GM23248 (cell line): ENCODE results near the gene RPS19BP1. TPM values are rescaled to one million over a fixed set of nuclear protein-coding genes. Genes with fewer than 3 reads are reported as not detected.

Source experiments
- DNase-seq: peaks from one replicate; pipeline ENCODE4 v3.0.0-alpha.2; 2015
- H2AFZ ChIP-seq: fragments of 200-600 bp; sonication (generic); 2 replicates; pipeline ENCODE4 v1.6.1; 2016; ENCODE audit warnings: antibody characterized with exemption
- H3F3A ChIP-seq: fragments of 200-600 bp; sonication (generic); 2 replicates; pipeline ENCODE4 v1.6.1; 2016; ENCODE audit warnings: mild to moderate bottlenecking, antibody characterized with exemption, mixed run types; ENCODE audit not compliant: insufficient read depth
- H3K27ac ChIP-seq: fragments of 200-600 bp; sonication (generic); 2 replicates; pipeline ENCODE4 v1.5.1; 2016; ENCODE audit warnings: mild to moderate bottlenecking
- H3K27me3 ChIP-seq: fragments of 200-600 bp; sonication (generic); replicated peaks from 2 replicates; pipeline ENCODE4 v1.6.1; 2016; ENCODE audit warnings: mild to moderate bottlenecking; ENCODE audit not compliant: insufficient read depth
- H3K36me3 ChIP-seq: fragments of 200-600 bp; sonication (generic); 2 replicates; pipeline ENCODE4 v1.6.1; 2016; ENCODE audit warnings: low read depth, mild to moderate bottlenecking
- H3K4me1 ChIP-seq: fragments of 200-600 bp; sonication (generic); 2 replicates; pipeline ENCODE4 v1.6.1; 2016; ENCODE audit warnings: mild to moderate bottlenecking; ENCODE audit not compliant: insufficient read depth
- H3K4me2 ChIP-seq: fragments of 200-600 bp; sonication (generic); one replicate; pipeline ENCODE4 v1.6.1; 2016; ENCODE audit warnings: mild to moderate bottlenecking; ENCODE audit not compliant: unreplicated experiment
- H3K4me3 ChIP-seq: fragments of 200-600 bp; sonication (generic); 2 replicates; pipeline ENCODE4 v1.5.1; 2016; ENCODE audit warnings: mild to moderate bottlenecking
- H3K79me2 ChIP-seq: fragments of 200-600 bp; sonication (generic); 2 replicates; pipeline ENCODE4 v1.6.1; 2016; ENCODE audit warnings: mild to moderate bottlenecking; ENCODE audit not compliant: insufficient read depth
- H3K9ac ChIP-seq: fragments of 200-600 bp; sonication (generic); 2 replicates; pipeline ENCODE4 v1.6.1; 2016; ENCODE audit warnings: mild to moderate bottlenecking
- H3K9me2 ChIP-seq: fragments of 200-600 bp; sonication (generic); 2 replicates; pipeline ENCODE4 v1.6.1; 2016; ENCODE audit warnings: mixed run types, mild to moderate bottlenecking, moderate library complexity; ENCODE audit not compliant: insufficient read depth
- H3K9me3 ChIP-seq: fragments of 200-600 bp; sonication (generic); one replicate; pipeline ENCODE4 v1.6.1; 2017; ENCODE audit warnings: low read depth
- H4K20me1 ChIP-seq: fragments of 200-600 bp; sonication (generic); 2 replicates; pipeline ENCODE4 v1.6.0; 2016; ENCODE audit not compliant: insufficient read depth
- EZH2 ChIP-seq: fragments of 200-600 bp; sonication (generic); IDR thresholded peaks from 2 replicates; pipeline ENCODE4 v1.6.1; 2018; ENCODE audit warnings: antibody characterized with exemption, mild to moderate bottlenecking; ENCODE audit not compliant: insufficient read depth, poor library complexity, severe bottlenecking
- EZH2phosphoT487 ChIP-seq: fragments of 200-600 bp; sonication (generic); IDR thresholded peaks from 2 replicates; pipeline ENCODE4 v1.6.1; 2018; ENCODE audit warnings: antibody characterized with exemption, moderate library complexity, mild to moderate bottlenecking, low read depth; ENCODE audit not compliant: insufficient read depth
- WGBS, 2 experiments: methylation state at CpG; one replicate each; pipeline ENCODE4 v1.1.6; 2015 to 2017; ENCODE audit warnings: low lambda C conversion rate in 2 of 2, low coverage in 1 of 2; ENCODE audit errors: missing lambda C conversion rate in 2 of 2; 5-methylcytosine and 5-hydroxymethylcytosine counted together
- in situ Hi-C: fragments of 300-500 bp; cut with MboI; formaldehyde crosslinking; loops from 2 replicates; pipeline ENCODE4 v1.15.0; 2020
- polyA plus RNA-seq: library from polyadenylated mRNA; unstranded; fragments of >200 nt; fragmentation: Nextera tagmentation; extraction: Ambion mirVana; gene quantifications from 2 replicates; pipeline ENCODE4 v1.2.1, GENCODE V29; 2016
- total RNA-seq: library from RNA; depleted of rRNA; stranded (reverse); fragments of >200 nt; shearing (Covaris generic); gene quantifications from 2 replicates; pipeline ENCODE4 v1.2.3, GENCODE V29; 2014; rRNA removed

RPS19BP1 gene
- total and polyA plus RNA-seq, 2 experiments from 2014 or later = 93.9 to 114 TPM

DNA sequence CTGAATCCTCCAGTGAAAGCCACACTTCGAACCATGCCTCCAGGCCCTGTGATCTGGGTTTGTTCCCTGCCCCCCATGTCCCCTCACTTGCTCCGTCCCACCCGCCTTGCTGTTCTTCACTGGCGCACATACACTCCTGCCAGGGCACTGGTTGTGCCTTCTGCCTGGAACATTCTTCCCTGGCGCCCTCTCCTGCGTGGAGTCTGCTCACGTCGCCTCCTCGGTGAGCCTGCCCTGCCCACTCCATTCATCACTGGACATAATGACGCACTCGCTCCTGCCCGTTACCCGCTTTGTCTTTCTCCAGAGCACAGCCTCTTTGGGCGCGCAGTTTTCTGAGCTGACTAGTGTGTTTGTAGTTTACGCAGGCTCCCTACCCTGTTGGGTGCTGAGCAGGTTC is 51.5 kb downstream of the RPS19BP1 start:
- no peaks in the 10 kb centered on the region for H4K20me1 ChIP-seq
- no peak overlapping the region for H3K9ac ChIP-seq
- H3F3A ChIP-seq = no peaks in the 10 kb centered on the region
- H3K4me2 ChIP-seq = no peak overlapping the region
- H3K4me3 ChIP-seq = no peak overlapping the region
- H3K9me2 ChIP-seq = no peaks in the 10 kb centered on the region
- H3K79me2 ChIP-seq = no peaks in the 10 kb centered on the region
- H3K9me3 ChIP-seq = no peaks in the 10 kb centered on the region
- TF ChIP-seq EZH2phosphoT487 = no peak
- TF ChIP-seq EZH2 = no peak
- no peaks in the 10 kb centered on the region for H3K36me3 ChIP-seq
- in situ Hi-C loops = loop anchor here (25.0 kb wide), 1 partner anchor 106 kb away; no protein-coding TSS in a partner anchor
- DNase-seq = no peak
- H3K27me3 ChIP-seq = no peaks in the 10 kb centered on the region
- no peak overlapping the region for H3K27ac ChIP-seq
- 82 to 84% methylated on average over 14 to 16 of the region's 16 CpGs for WGBS, 2 experiments
- H2AFZ ChIP-seq = no peak overlapping the region
- H3K4me1 ChIP-seq = no peaks in the 10 kb centered on the region

DNA sequence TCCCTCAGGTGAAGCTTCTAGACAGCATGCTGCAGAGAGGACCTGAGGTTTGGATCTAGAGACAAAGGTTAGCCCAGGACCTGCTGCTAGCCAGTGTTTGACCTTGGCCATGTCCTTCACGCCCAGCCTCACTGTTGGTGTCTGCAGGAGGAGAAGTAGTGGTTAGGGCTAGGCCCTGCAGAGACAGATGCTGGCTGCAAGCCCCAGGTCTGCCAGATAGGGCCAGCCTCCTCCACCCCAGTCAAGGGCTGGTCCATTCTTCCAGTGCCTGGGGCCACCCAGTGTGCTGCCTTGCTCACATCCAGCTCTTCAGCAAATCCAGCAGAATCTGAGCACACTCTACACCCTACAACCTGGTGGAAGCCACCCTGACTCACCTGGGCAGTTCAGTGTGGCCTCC is 52.0 kb downstream of the RPS19BP1 start:
- no peak overlapping the region for H3K27ac ChIP-seq
- 21 to 58% methylated on average over 1 of the region's 1 CpG for WGBS, 2 experiments
- no peaks in the 10 kb centered on the region for H4K20me1 ChIP-seq

DNA sequence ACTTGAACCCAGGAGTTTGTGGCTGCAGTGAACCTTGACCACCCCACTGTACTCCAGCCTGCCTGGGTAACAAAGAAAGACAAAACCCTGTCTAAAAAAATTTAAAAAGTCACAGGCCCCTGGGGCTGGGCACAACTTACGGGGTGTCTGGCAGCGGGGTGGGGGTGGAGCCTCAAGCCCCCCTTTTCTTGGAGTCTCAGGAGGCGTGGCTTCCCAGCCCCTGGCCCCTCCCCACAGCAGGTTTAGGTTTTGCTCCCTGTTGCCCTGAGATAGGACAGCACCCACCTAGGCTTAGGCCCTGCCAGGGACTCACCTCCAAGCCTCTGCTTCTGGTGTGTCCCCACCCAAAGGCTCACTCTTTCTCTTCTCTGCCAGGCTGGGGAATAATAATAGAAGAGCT is 53.3 kb downstream of the RPS19BP1 start:
- TF ChIP-seq EZH2phosphoT487 (no peak), EZH2 (no peak)
- H3K4me2 ChIP-seq = no peak overlapping the region
- H3K9me3 ChIP-seq = no peaks in the 10 kb centered on the region
- WGBS, 2 experiments = 37 to 53% methylated on average over 2 to 3 of the region's 3 CpGs
- no peaks in the 10 kb centered on the region for H4K20me1 ChIP-seq
- in situ Hi-C loops = loop anchor here (25.0 kb wide), 1 partner anchor 108 kb away; no protein-coding TSS in a partner anchor
- H3K4me3 ChIP-seq = no peak overlapping the region
- no peak overlapping the region for H3K9ac ChIP-seq
- H3K4me1 ChIP-seq = peaks cover 7% of the 10 kb centered on the region; the same call in 1 of the 2 replicates
- no peaks in the 10 kb centered on the region for H3F3A ChIP-seq
- DNase-seq = no peak
- H3K36me3 ChIP-seq = no peaks in the 10 kb centered on the region
- no peaks in the 10 kb centered on the region for H3K79me2 ChIP-seq
- H2AFZ ChIP-seq = no peak overlapping the region
- no peak overlapping the region for H3K27ac ChIP-seq
- H3K27me3 ChIP-seq = no peaks in the 10 kb centered on the region
- H3K9me2 ChIP-seq = no peaks in the 10 kb centered on the region

More for the DNA sequence above, 52.0 kb downstream of the RPS19BP1 start:
- H3K9me2 ChIP-seq = no peaks in the 10 kb centered on the region
- no peaks in the 10 kb centered on the region for H3F3A ChIP-seq
- no peak overlapping the region for H3K9ac ChIP-seq
- TF ChIP-seq EZH2phosphoT487 (no peak), EZH2 (no peak)
- H3K4me2 ChIP-seq = no peak overlapping the region
- no peak for DNase-seq
- no peaks in the 10 kb centered on the region for H3K9me3 ChIP-seq
- no peaks in the 10 kb centered on the region for H3K79me2 ChIP-seq
- no peaks in the 10 kb centered on the region for H3K36me3 ChIP-seq
- in situ Hi-C loops = loop anchor here (25.0 kb wide), 1 partner anchor 107 kb away; no protein-coding TSS in a partner anchor
- no peaks in the 10 kb centered on the region for H3K4me1 ChIP-seq
- no peaks in the 10 kb centered on the region for H3K27me3 ChIP-seq
- H2AFZ ChIP-seq = no peak overlapping the region
- no peak overlapping the region for H3K4me3 ChIP-seq

Other genes starting within 250 kb of the RPS19BP1 start
- gene RPL3, start 213.1 kb downstream of the RPS19BP1 start, total RNA-seq = 1,555 and 2,353 TPM in 2 replicates
- 920 and 929 TPM in 2 replicates for gene RPL3, start 213.1 kb downstream of the RPS19BP1 start, polyA plus RNA-seq
- gene SYNGR1, start 182.8 kb downstream of the RPS19BP1 start, total RNA-seq = 5.2 and 6.1 TPM in 2 replicates
- gene SYNGR1, start 182.8 kb downstream of the RPS19BP1 start, polyA plus RNA-seq = 20.3 and 23.2 TPM in 2 replicates
- gene TAB1, start 133.0 kb downstream of the RPS19BP1 start, total RNA-seq = 13.4 and 16.9 TPM in 2 replicates
- gene TAB1, start 133.0 kb downstream of the RPS19BP1 start, polyA plus RNA-seq = 12.1 and 13.9 TPM in 2 replicates
- not detected in 2 replicates for gene MGAT3, start 75.7 kb downstream of the RPS19BP1 start, total RNA-seq
- not detected in 2 replicates for gene MGAT3, start 75.7 kb downstream of the RPS19BP1 start, polyA plus RNA-seq
- gene MIEF1, start 30.5 kb downstream of the RPS19BP1 start, total RNA-seq = 26.2 and 27.1 TPM in 2 replicates
- gene MIEF1, start 30.5 kb downstream of the RPS19BP1 start, polyA plus RNA-seq = 20.2 and 20.6 TPM in 2 replicates
- 481 and 529 TPM in 2 replicates for gene ATF4, start 12.2 kb downstream of the RPS19BP1 start, total RNA-seq
- 282 and 293 TPM in 2 replicates for gene ATF4, start 12.2 kb downstream of the RPS19BP1 start, polyA plus RNA-seq
- gene CACNA1I, start 38.0 kb upstream of the RPS19BP1 start, total RNA-seq = not detected in 2 replicates
- not detected in 2 replicates for gene CACNA1I, start 38.0 kb upstream of the RPS19BP1 start, polyA plus RNA-seq